PC-9 (cell line): Measurements from ENCODE around the gene BCO2. TPM values are rescaled to one million over a fixed set of nuclear protein-coding genes. Genes with fewer than 3 reads are reported as not detected.

Source experiments
- BruUV-seq: library from RNA; stranded (reverse); fragments of 400-500 nt; replicated peaks from 2 replicates; lab custom pipeline; 2021; lab: Mats Ljungman, UMichigan
- CTCF ChIA-PET: fragments of 300-600 bp; sonication (Branson Sonifier 250); formaldehyde crosslinking; loops from one replicate; lab custom pipeline; 2022; ENCODE audit warnings: antibody characterized with exemption; lab: Charles Lee
- POLR2A ChIA-PET: fragments of 300-600 bp; sonication (Branson Sonifier 250); formaldehyde crosslinking; loops from one replicate; lab custom pipeline; 2022; ENCODE audit warnings: antibody characterized with exemption; ENCODE audit not compliant: unreplicated experiment; lab: Charles Lee
- DNase-seq, 2 experiments: peaks; one replicate each; pipeline versions ENCODE4 v3.0.0 to v3.0.0-alpha.2; 2015 to 2022; ENCODE audit warnings: mixed read lengths in 1 of 2
- H2AFZ ChIP-seq: fragments of 200-600 bp; sonication (generic); 2 replicates; pipeline ENCODE4 v1.8.1; 2017; ENCODE audit warnings: antibody characterized with exemption
- H3F3A ChIP-seq: fragments of 200-600 bp; sonication (generic); 2 replicates; pipeline ENCODE4 v1.8.1; 2017; ENCODE audit warnings: antibody characterized with exemption, mild to moderate bottlenecking, low read depth; ENCODE audit not compliant: insufficient read depth
- H3K27ac ChIP-seq: fragments of 200-600 bp; sonication (generic); 2 replicates; pipeline ENCODE4 v1.6.1; 2016; ENCODE audit warnings: mixed run types
- H3K27me3 ChIP-seq: fragments of 200-600 bp; sonication (generic); 2 replicates; pipeline ENCODE4 v1.6.1; 2016; ENCODE audit warnings: low read depth, mixed run types; ENCODE audit not compliant: insufficient read depth
- H3K36me3 ChIP-seq: fragments of 200-600 bp; sonication (generic); 2 replicates; pipeline ENCODE4 v1.6.1; 2016; ENCODE audit warnings: low read depth, mixed run types
- H3K4me1 ChIP-seq: fragments of 200-600 bp; sonication (generic); replicated peaks from 2 replicates; pipeline ENCODE4 v1.6.1; 2016; ENCODE audit warnings: mixed run types; ENCODE audit not compliant: insufficient read depth
- H3K4me2 ChIP-seq: fragments of 200-600 bp; sonication (generic); 2 replicates; pipeline ENCODE4 v1.6.1; 2017; ENCODE audit warnings: mixed run types
- H3K4me3 ChIP-seq: fragments of 200-600 bp; sonication (generic); 2 replicates; pipeline ENCODE4 v1.6.1; 2016; ENCODE audit warnings: mixed run types
- H3K79me2 ChIP-seq: fragments of 200-600 bp; sonication (generic); 2 replicates; pipeline ENCODE4 v1.6.1; 2017; ENCODE audit warnings: low read depth, mixed run types
- H3K9me2 ChIP-seq: fragments of 200-600 bp; sonication (generic); 2 replicates; pipeline ENCODE4 v1.8.1; 2017; ENCODE audit warnings: mild to moderate bottlenecking; ENCODE audit not compliant: insufficient read depth
- H3K9me3 ChIP-seq: fragments of 200-600 bp; sonication (generic); 2 replicates; pipeline ENCODE4 v1.8.1; 2016; ENCODE audit warnings: low read depth; ENCODE audit not compliant: insufficient read depth
- H4K20me1 ChIP-seq: fragments of 200-600 bp; sonication (generic); 2 replicates; pipeline ENCODE4 v1.8.1; 2017; ENCODE audit not compliant: insufficient read depth
- CTCF ChIP-seq: fragments of 200-600 bp; sonication (generic); conservative IDR thresholded peaks from 2 replicates; pipeline ENCODE4 v1.6.1; 2017; ENCODE audit warnings: mixed run types, antibody characterized with exemption, mild to moderate bottlenecking, moderate library complexity
- EZH2 ChIP-seq: fragments of 200-600 bp; sonication (generic); IDR thresholded peaks from 2 replicates; pipeline ENCODE4 v1.8.0; 2017; ENCODE audit warnings: antibody characterized with exemption, low read depth
- intact Hi-C: fragments of 100-400 bp; cut with micrococcal nuclease; formaldehyde crosslinking; loops from one replicate; pipeline ENCODE4 v1.10.0; 2022; ENCODE audit not compliant: unreplicated experiment
- total RNA-seq: library from RNA; stranded (reverse); gene quantifications from 2 replicates; pipeline ENCODE4 v1.2.3, GENCODE V29; 2021

BCO2 gene
- total RNA-seq, 1 experiment from 2014 or later: 3.0 TPM

GRCh38 chr11:112229746-112230433 is 54.6 kb downstream of the BCO2 start:
- ChIA-PET CTCF (interaction anchor here (0.7 kb wide), 1 partner anchor 652 kb away, joined by 3 read pairs; no protein-coding TSS in a partner anchor), POLR2A (no interaction called here)
- Histone ChIP-seq H4K20me1 (no peaks in the 10 kb centered on the region), H3K4me3 (no peak overlapping the region), H3K27me3 (no peaks in the 10 kb centered on the region), H3K9me2 (no peaks in the 10 kb centered on the region), H3K36me3 (peaks cover 39% of the 10 kb centered on the region), H3K9me3 (no peaks in the 10 kb centered on the region), H2AFZ (no peak overlapping the region), H3K79me2 (peaks cover 32% of the 10 kb centered on the region), H3K27ac (no peak overlapping the region), H3K4me1 (peaks cover 10% of the 10 kb centered on the region), H3K4me2 (no peak overlapping the region), H3F3A (no peaks in the 10 kb centered on the region; the same call in 1 of the 2 replicates)
- no TSS peak for BruUV-seq
- no peak for TF ChIP-seq CTCF
- TF ChIP-seq EZH2: no peak
- intact Hi-C loops: loop anchor here (10.0 kb wide), 1 partner anchor 355 kb away; no protein-coding TSS in a partner anchor
- DNase-seq: no peak

GRCh38 chr11:112231952-112232351 is 56.6 kb downstream of the BCO2 start:
- H3K4me2 ChIP-seq: no peak overlapping the region
- TF ChIP-seq EZH2 (no peak), CTCF (no peak)
- no TSS peak for BruUV-seq

GRCh38 chr11:112235750-112236390 is 60.6 kb downstream of the BCO2 start:
- no peaks in the 10 kb centered on the region for H3K4me1 ChIP-seq
- peaks cover 3% of the 10 kb centered on the region for H3F3A ChIP-seq
- no peak overlapping the region for H3K27ac ChIP-seq
- H3K79me2 ChIP-seq: no peaks in the 10 kb centered on the region
- no peak for DNase-seq
- ChIA-PET POLR2A (no interaction called here), CTCF (no interaction called here)
- no peaks in the 10 kb centered on the region for H4K20me1 ChIP-seq
- H3K27me3 ChIP-seq: no peaks in the 10 kb centered on the region
- BruUV-seq: no TSS peak
- no peaks in the 10 kb centered on the region for H3K9me3 ChIP-seq
- intact Hi-C loops: no loop called here
- TF ChIP-seq EZH2 (no peak), CTCF (no peak)
- no peaks in the 10 kb centered on the region for H3K9me2 ChIP-seq
- H3K4me2 ChIP-seq: no peak overlapping the region
- no peak overlapping the region for H3K4me3 ChIP-seq
- H3K36me3 ChIP-seq: peaks cover 38% of the 10 kb centered on the region
- no peak overlapping the region for H2AFZ ChIP-seq

More at GRCh38 chr11:112231952-112232351, 56.6 kb downstream of the BCO2 start:
- H3K79me2 ChIP-seq: peaks cover 27% of the 10 kb centered on the region
- H3K36me3 ChIP-seq: peaks cover 54% of the 10 kb centered on the region
- CTCF ChIA-PET: interaction anchor here (0.6 kb wide), 1 partner anchor 13 kb away, joined by 3 read pairs; no protein-coding TSS in a partner anchor
- intact Hi-C loops: no loop called here
- H3K27ac ChIP-seq: no peak overlapping the region
- DNase-seq: no peak
- H3F3A ChIP-seq: peaks cover 3% of the 10 kb centered on the region
- no peaks in the 10 kb centered on the region for H4K20me1 ChIP-seq
- H3K4me3 ChIP-seq: no peak overlapping the region
- no peak overlapping the region for H2AFZ ChIP-seq
- POLR2A ChIA-PET: no interaction called here
- no peaks in the 10 kb centered on the region for H3K9me2 ChIP-seq
- H3K9me3 ChIP-seq: no peaks in the 10 kb centered on the region
- peaks cover 9% of the 10 kb centered on the region for H3K4me1 ChIP-seq
- H3K27me3 ChIP-seq: no peaks in the 10 kb centered on the region
